Measurements from ENCODE around the gene ATG4C. TPM values are rescaled to one million over a fixed set of nuclear protein-coding genes. Genes with fewer than 3 reads are reported as not detected.
"Not testable (repeated sequence)": the region's sequence is repeated elsewhere in the genome, so short reads cannot be mapped to it uniquely, and the experiment has no call there.

Gene ATG4C
- total and polyA plus RNA-seq, 3 donors from 2014 or later: 6.8 to 10.2 (median 8.6) TPM

DNA sequence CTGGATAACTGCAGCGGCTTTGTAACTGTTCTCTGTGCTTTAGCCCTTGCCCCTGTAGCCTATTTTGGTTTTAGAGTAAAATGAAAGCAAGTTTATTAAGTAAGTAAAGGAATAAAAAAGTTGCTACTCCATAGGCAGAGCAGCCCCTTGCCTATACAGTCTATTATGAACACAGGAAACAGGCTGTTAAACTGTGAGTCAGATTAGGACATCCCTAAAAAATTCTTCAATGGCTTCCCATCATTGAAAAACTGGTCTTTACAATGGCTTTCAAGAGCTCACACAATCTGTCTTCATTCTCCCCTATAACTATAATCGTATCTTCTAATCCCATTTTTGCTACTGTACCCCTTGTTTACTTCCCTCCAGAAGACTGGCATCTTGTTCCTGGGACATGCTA lies 43.0 kb downstream of the ATG4C start:
- H3K4me1 ChIP-seq: no peaks in the 10 kb centered on the region
- WGBS, 2 donors: 83 to 94% methylated on average over 2 of the region's 2 CpGs
- no peak for DNase-seq
- H3K27me3 ChIP-seq: no peaks in the 10 kb centered on the region
- no peak overlapping the region for H3K27ac ChIP-seq
- no peaks in the 10 kb centered on the region for H3K9me3 ChIP-seq
- intact Hi-C loops (cut with DNase I; ENCODE audit: low total_unique reads): no loop called here
- no peaks in the 10 kb centered on the region for H3K36me3 ChIP-seq (ENCODE audit: low read depth, missing control alignments)
- no peak overlapping the region for H3K4me3 ChIP-seq
- no peak for TF ChIP-seq POLR2A (IDR thresholded peaks at IDR 0.05)
- TF ChIP-seq, protein P1, sequence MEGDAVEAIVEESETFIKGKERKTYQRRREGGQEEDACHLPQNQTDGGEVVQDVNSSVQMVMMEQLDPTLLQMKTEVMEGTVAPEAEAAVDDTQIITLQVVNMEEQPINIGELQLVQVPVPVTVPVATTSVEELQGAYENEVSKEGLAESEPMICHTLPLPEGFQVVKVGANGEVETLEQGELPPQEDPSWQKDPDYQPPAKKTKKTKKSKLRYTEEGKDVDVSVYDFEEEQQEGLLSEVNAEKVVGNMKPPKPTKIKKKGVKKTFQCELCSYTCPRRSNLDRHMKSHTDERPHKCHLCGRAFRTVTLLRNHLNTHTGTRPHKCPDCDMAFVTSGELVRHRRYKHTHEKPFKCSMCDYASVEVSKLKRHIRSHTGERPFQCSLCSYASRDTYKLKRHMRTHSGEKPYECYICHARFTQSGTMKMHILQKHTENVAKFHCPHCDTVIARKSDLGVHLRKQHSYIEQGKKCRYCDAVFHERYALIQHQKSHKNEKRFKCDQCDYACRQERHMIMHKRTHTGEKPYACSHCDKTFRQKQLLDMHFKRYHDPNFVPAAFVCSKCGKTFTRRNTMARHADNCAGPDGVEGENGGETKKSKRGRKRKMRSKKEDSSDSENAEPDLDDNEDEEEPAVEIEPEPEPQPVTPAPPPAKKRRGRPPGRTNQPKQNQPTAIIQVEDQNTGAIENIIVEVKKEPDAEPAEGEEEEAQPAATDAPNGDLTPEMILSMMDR (IDR thresholded peaks at IDR 0.05): no peak

DNA sequence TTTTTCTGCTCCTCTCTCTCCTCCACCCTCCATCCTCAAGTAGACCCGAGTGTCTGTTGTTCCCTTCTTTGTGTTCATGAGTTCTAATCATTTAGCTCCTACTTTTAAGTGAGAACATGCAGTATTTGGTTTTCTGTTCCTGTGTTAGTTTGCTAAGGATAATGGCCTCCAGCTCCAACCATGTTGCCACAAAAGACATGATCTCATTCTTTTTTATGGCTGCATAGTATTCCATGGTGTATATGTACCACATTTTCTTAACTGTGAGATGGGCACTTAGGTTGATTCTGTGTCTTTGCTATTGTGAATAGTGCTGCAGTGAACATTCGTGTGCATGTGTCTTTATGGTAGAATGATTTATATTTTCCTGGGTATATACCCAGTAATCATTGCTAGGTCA lies 43.9 kb downstream of the ATG4C start:
- H3K9me3 ChIP-seq; intact Hi-C loops (cut with DNase I; ENCODE audit: low total_unique reads); H3K27ac ChIP-seq; H3K4me3 ChIP-seq; H3K4me1 ChIP-seq; H3K27me3 ChIP-seq; DNase-seq; H3K36me3 ChIP-seq (ENCODE audit: low read depth, missing control alignments): not testable (repeated sequence)
- WGBS, 2 donors: 88 to 100% methylated on average over 2 of the region's 2 CpGs

DNA sequence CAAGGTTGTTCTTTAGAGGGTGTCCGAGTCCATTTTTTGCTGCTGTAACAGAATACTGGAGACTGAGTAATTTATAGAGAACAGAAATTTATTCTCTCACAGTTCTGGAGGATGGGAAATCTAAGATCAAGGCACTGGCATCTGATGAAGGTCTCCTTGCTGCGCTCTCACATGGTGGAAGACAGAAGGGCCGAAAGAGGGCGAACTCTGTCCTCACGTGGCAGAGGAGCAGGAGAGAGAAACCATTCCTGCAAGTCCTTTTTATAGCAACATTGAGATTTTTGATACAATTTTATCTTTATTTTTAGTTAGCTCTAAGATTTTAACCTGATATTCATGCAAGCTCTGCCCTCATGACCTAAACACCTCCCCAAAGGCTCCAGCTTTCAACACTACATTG lies 48.3 kb downstream of the ATG4C start:
- Histone ChIP-seq H3K27ac (no peak overlapping the region), H3K36me3 (ENCODE audit: low read depth, missing control alignments) (no peaks in the 10 kb centered on the region), H3K4me3 (no peak overlapping the region), H3K27me3 (no peaks in the 10 kb centered on the region), H3K4me1 (no peaks in the 10 kb centered on the region), H3K9me3 (no peaks in the 10 kb centered on the region)
- WGBS, 2 donors: 65 to 83% methylated on average over 5 of the region's 5 CpGs
- intact Hi-C loops (cut with DNase I; ENCODE audit: low total_unique reads): no loop called here
- peak; percentile 21 for DNase-seq
- TF ChIP-seq POLR2A (IDR thresholded peaks at IDR 0.05): no peak
- TF ChIP-seq, protein P1 (IDR thresholded peaks at IDR 0.05): no peak

DNA sequence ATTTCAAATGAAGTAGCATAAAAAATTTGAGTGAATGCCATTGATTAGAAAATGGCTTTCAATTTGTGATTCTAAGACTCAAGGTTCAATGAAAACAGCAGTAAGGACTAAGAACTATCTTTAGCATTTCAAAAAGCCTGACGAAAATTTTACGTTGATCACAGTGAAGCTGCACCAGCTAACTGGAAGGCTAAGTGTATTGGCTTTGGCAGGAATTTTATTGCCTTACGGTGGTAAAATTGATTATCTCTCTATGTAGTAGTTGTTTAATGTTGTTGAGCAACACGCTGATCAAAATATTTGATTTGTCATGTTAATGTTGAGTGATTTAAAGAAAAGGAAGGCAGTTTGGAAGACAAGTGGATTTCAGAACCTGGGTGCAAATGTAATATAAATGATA lies 49.6 kb downstream of the ATG4C start:
- Histone ChIP-seq H3K27me3 (no peaks in the 10 kb centered on the region), H3K9me3 (no peaks in the 10 kb centered on the region), H3K36me3 (ENCODE audit: low read depth, missing control alignments) (no peaks in the 10 kb centered on the region), H3K4me3 (no peak overlapping the region), H3K4me1 (no peaks in the 10 kb centered on the region), H3K27ac (no peak overlapping the region)
- 93 to 95% methylated on average over 4 of the region's 4 CpGs for WGBS, 2 donors
- TF ChIP-seq, protein P1 (IDR thresholded peaks at IDR 0.05): no peak
- intact Hi-C loops (cut with DNase I; ENCODE audit: low total_unique reads): no loop called here
- no peak for DNase-seq

DNA sequence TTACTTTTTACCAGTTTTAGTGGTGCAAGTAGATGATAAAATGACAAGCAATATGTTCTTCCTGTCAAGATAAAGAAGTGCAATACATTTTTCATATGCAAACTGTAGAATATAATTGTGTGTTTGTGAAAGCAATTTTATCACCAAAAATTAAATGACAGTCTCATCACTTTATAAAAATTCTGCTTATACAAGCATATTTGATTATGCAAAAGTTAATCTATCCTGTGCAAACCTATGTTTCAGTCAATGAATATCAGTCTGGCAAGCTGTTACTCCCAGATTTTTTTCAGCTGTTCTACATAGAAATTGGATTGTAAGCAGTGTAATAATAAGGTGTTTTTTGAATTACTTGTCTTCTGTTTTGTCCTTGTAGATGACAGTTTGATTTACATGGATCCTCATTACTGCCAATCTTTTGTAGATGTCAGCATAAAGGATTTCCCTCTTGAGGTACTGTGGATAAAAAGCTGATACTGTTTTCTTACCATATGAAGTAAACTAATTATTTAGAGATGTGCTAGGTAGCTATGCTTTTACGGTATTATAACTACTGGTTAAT lies 50.5 kb downstream of the ATG4C start:
- TF ChIP-seq POLR2A (IDR thresholded peaks at IDR 0.05): no peak
- TF ChIP-seq, protein P1 (IDR thresholded peaks at IDR 0.05): no peak
- no peaks in the 10 kb centered on the region for H3K9me3 ChIP-seq
- intact Hi-C loops (cut with DNase I; ENCODE audit: low total_unique reads): no loop called here
- 86 to 90% methylated on average over 1 of the region's 1 CpG for WGBS, 2 donors
- H3K4me1 ChIP-seq: no peaks in the 10 kb centered on the region
- no peaks in the 10 kb centered on the region for H3K36me3 ChIP-seq (ENCODE audit: low read depth, missing control alignments)
- DNase-seq: no peak
- no peak overlapping the region for H3K4me3 ChIP-seq
- no peaks in the 10 kb centered on the region for H3K27me3 ChIP-seq
- H3K27ac ChIP-seq: no peak overlapping the region

Measured in testis (tissue), 3 donors.